K562 (cell line): Measurements from ENCODE around the gene ACOT13. TPM values are rescaled to one million over a fixed set of nuclear protein-coding genes. Genes with fewer than 3 reads are reported as not detected.

Experiments
- ARNT ChIP-seq, 2 experiments: fragments of 450-650 bp; IDR thresholded peaks; 2 replicates each; pipeline ENCODE4 v1.6.1; 2016; ENCODE audit warnings: mild to moderate bottlenecking in 1 of 2
- GTF2F1 ChIP-seq: IDR thresholded peaks from 2 replicates; pipeline ENCODE4 v1.6.1; 2011; ENCODE audit warnings: low read depth, low read length, improper control_type of control experiment
- HIVEP1 ChIP-seq: fragments of 250-450 bp; sonication (Bioruptor Pico); IDR thresholded peaks from 2 replicates; pipeline ENCODE4 v1.4.0; 2020; ENCODE audit warnings: mild to moderate bottlenecking
- ILF3 ChIP-seq: fragments of 450-650 bp; IDR thresholded peaks from 2 replicates; pipeline ENCODE4 v1.6.1; 2018; ENCODE audit warnings: antibody characterized with exemption, mild to moderate bottlenecking, moderate library complexity, borderline replicate concordance
- MAZ ChIP-seq, 2 experiments: fragments of 450-650 bp in 1 of 2; sonication (generic) in 1 of 2; formaldehyde crosslinking; IDR thresholded peaks in 1 of 2; conservative IDR thresholded peaks in 1 of 2; 2 replicates each; pipeline versions ENCODE4 v1.4.0 to v1.5.0; 2020; ENCODE audit warnings: mild to moderate bottlenecking in 1 of 2, missing genetic modification reagents in 1 of 2
- NEUROD1 ChIP-seq: fragments of 150-350 bp; IDR thresholded peaks from 2 replicates; pipeline ENCODE4 v1.6.1; 2014; ENCODE audit warnings: borderline replicate concordance, low read length, low read depth; ENCODE audit not compliant: partially characterized antibody
- NR2C1 ChIP-seq, 2 experiments: fragments of 450-650 bp; IDR thresholded peaks; 2 replicates each; pipeline ENCODE4 v1.6.1; 2017; ENCODE audit warnings: mild to moderate bottlenecking in 2 of 2, antibody characterized with exemption in 1 of 2, inconsistent platforms in 1 of 2, missing compliant biosample characterization in 1 of 2, missing genetic modification characterization in 1 of 2
- PRPF4 ChIP-seq: fragments of 200-400 bp; formaldehyde crosslinking; IDR thresholded peaks from one replicate; pipeline ENCODE4 v1.6.1; 2017; ENCODE audit warnings: low read length, low read depth, mild to moderate bottlenecking; ENCODE audit not compliant: insufficient read depth, poor library complexity, severe bottlenecking
- RUNX1 ChIP-seq: sonication (generic); IDR thresholded peaks from 2 replicates; pipeline ENCODE4 v1.6.1; 2016; ENCODE audit warnings: antibody characterized with exemption, low read depth
- SRSF7 ChIP-seq: fragments of 200-400 bp; formaldehyde crosslinking; optimal IDR thresholded peaks from 2 replicates; pipeline ENCODE3; 2017; ENCODE audit warnings: mild to moderate bottlenecking, low read depth, low read length
- TAF1 ChIP-seq: IDR thresholded peaks from 2 replicates; pipeline ENCODE4 v1.6.1; 2011; ENCODE audit warnings: mild to moderate bottlenecking, low read length, moderate library complexity; ENCODE audit not compliant: insufficient read depth, control insufficient read depth, severe bottlenecking; ENCODE audit errors: extremely low read depth
- TAF7 ChIP-seq: fragments of 450-650 bp; IDR thresholded peaks from 2 replicates; pipeline ENCODE4 v1.6.1; 2016; ENCODE audit warnings: missing genetic modification characterization, missing compliant biosample characterization
- TBL1XR1 ChIP-seq, 2 experiments: IDR thresholded peaks; 2 replicates each; pipeline ENCODE4 v1.6.1; 2012; ENCODE audit warnings: improper control_type of control experiment in 2 of 2, low read length in 2 of 2, mild to moderate bottlenecking in 1 of 2
- ZBTB12 ChIP-seq: fragments of 250-450 bp; sonication (Bioruptor Pico); IDR thresholded peaks from 2 replicates; pipeline ENCODE4 v1.4.0; 2020
- ZNF121 ChIP-seq: sonication (generic); formaldehyde crosslinking; conservative IDR thresholded peaks from 2 replicates; pipeline ENCODE4 v1.8.0; 2022; ENCODE audit warnings: missing genetic modification reagents
- ZNF586 ChIP-seq: fragments of 450-650 bp; formaldehyde crosslinking; conservative IDR thresholded peaks from 2 replicates; pipeline ENCODE4 v1.4.0; 2020; ENCODE audit warnings: mild to moderate bottlenecking, moderate library complexity
- polyA plus RNA-seq, 8 experiments: library from polyadenylated mRNA; depleted of rRNA in 4 of 8; stranded (reverse) in 5 of 8; unstranded in 3 of 8; fragments of >200 nt; fragmentation: Nextera tagmentation in 2 of 8; fragmentation: Illumina TruSeq in 1 of 8; extraction: Ambion mirVana in 2 of 8; extraction: Trizol in 1 of 8; gene quantifications; 2 replicates each; pipeline versions ENCODE4 v1.2.1 to v1.2.3, GENCODE V29; 2011 to 2014; ENCODE audit warnings: inconsistent platforms in 1 of 8, missing spikeins in 1 of 8
- total RNA-seq, 7 experiments: library from RNA; depleted of rRNA in 6 of 7; stranded (reverse); fragments of >200 nt in 6 of 7; fragmentation: Illumina TruSeq in 2 of 7; extraction: Trizol in 2 of 7; gene quantifications; 2 replicates each; pipeline versions ENCODE4 v1.2.1 to v1.2.3, GENCODE V29; 2011 to 2021; ENCODE audit warnings: low replicate concordance in 1 of 7
- TF ChIP-seq, protein P1 (sequence below): sonication (generic); formaldehyde crosslinking; IDR thresholded peaks from 2 replicates; pipeline ENCODE4 v1.8.1; 2023; ENCODE audit warnings: mild to moderate bottlenecking, missing genetic modification reagents
- TF ChIP-seq, protein P2 (sequence below): fragments of 250-450 bp; sonication (Bioruptor Pico); IDR thresholded peaks from 2 replicates; pipeline ENCODE4 v1.9.0; 2021; ENCODE audit warnings: mild to moderate bottlenecking, inconsistent platforms
- TF ChIP-seq, protein P3 (sequence below): IDR thresholded peaks from 2 replicates; pipeline ENCODE4 v1.6.1; 2011; ENCODE audit warnings: borderline replicate concordance, low read depth, mild to moderate bottlenecking, moderate library complexity, low read length; ENCODE audit not compliant: insufficient read depth, poor library complexity, severe bottlenecking

ACOT13 gene
- total and polyA plus RNA-seq, 9 of the 15 experiments (the other 6 are each of a cell fraction or from before 2014, with no cell fraction given) = 14.1 to 129 (median 65.7) TPM

DNA sequence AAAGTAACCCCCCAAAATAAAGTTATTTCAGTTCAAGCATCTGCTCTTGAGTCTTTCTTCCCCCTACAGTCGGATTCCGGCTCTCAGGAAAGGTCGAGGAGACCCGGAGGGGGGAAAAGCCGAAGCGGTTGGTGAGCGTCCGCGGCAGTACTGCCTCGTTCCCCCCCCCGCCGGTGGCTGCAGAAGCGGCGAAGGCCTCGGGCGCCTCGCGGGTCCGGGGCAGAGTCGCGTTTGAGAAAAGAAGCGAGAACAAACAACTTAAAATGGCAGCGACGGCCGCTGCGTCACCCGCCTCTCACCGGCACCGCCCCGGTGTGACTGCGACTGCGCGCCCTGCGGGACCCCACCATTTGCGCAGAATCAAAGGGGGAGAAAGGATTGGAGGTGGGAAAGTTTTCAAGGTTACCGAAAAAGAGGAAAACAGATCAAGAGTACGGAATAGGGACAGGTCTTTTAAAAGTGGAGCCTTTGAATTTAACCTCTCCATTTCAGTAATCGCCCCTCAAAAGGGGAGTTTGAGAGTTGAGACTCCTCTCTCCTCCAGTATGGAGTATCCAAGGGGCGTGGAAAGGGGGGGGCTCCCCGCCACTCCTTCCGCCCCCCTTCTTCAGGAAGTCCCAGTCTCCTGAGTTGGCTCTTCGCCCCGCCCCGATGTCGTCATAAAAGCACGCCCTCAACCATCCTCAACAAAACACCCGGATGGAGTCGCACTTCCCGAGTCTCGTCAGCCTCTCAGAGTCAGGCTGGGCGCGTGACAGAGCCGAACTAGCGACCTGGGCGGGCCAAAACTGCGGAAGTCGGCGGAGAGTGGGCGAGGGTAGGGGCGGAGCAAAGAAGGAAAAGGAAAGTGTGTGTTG, 54.0 kb downstream of the ACOT13 start (continued):
- TF ChIP-seq, protein P1, sequence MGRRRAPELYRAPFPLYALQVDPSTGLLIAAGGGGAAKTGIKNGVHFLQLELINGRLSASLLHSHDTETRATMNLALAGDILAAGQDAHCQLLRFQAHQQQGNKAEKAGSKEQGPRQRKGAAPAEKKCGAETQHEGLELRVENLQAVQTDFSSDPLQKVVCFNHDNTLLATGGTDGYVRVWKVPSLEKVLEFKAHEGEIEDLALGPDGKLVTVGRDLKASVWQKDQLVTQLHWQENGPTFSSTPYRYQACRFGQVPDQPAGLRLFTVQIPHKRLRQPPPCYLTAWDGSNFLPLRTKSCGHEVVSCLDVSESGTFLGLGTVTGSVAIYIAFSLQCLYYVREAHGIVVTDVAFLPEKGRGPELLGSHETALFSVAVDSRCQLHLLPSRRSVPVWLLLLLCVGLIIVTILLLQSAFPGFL (CRISPR knock-in tag) = 0 out of 2 replicates have a peak, but pooled peaks have one; percentile 29
- TF ChIP-seq GTF2F1 = peak; percentile 88
- TF ChIP-seq ILF3 = peak; percentile 65; the same call in 1 of the 2 replicates
- TF ChIP-seq MAZ (CRISPR knock-in tag; conservative IDR thresholded peaks at IDR 0.05 in 1 of 2, IDR thresholded peaks at IDR 0.05 in 1 of 2) = peak in 1 of 2 experiments; percentile 80; a peak in 2 of 4 replicates
- peak in 1 of 2 experiments; percentile 58; a peak in 2 of 4 replicates for TF ChIP-seq TBL1XR1 (IDR thresholded peaks at IDR 0.05; ENCODE audit: low read length in 2 of 2)
- TF ChIP-seq NEUROD1 = peak; percentile 64
- TF ChIP-seq, protein P2, sequence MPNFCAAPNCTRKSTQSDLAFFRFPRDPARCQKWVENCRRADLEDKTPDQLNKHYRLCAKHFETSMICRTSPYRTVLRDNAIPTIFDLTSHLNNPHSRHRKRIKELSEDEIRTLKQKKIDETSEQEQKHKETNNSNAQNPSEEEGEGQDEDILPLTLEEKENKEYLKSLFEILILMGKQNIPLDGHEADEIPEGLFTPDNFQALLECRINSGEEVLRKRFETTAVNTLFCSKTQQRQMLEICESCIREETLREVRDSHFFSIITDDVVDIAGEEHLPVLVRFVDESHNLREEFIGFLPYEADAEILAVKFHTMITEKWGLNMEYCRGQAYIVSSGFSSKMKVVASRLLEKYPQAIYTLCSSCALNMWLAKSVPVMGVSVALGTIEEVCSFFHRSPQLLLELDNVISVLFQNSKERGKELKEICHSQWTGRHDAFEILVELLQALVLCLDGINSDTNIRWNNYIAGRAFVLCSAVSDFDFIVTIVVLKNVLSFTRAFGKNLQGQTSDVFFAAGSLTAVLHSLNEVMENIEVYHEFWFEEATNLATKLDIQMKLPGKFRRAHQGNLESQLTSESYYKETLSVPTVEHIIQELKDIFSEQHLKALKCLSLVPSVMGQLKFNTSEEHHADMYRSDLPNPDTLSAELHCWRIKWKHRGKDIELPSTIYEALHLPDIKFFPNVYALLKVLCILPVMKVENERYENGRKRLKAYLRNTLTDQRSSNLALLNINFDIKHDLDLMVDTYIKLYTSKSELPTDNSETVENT (CRISPR knock-in tag) = peak; percentile 91
- peak; percentile 94 for TF ChIP-seq PRPF4
- no peak for TF ChIP-seq ZNF121 (CRISPR knock-in tag)
- TF ChIP-seq TAF1 = peak; percentile 98
- TF ChIP-seq, protein P3, sequence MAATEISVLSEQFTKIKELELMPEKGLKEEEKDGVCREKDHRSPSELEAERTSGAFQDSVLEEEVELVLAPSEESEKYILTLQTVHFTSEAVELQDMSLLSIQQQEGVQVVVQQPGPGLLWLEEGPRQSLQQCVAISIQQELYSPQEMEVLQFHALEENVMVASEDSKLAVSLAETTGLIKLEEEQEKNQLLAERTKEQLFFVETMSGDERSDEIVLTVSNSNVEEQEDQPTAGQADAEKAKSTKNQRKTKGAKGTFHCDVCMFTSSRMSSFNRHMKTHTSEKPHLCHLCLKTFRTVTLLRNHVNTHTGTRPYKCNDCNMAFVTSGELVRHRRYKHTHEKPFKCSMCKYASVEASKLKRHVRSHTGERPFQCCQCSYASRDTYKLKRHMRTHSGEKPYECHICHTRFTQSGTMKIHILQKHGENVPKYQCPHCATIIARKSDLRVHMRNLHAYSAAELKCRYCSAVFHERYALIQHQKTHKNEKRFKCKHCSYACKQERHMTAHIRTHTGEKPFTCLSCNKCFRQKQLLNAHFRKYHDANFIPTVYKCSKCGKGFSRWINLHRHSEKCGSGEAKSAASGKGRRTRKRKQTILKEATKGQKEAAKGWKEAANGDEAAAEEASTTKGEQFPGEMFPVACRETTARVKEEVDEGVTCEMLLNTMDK = peak; percentile 3
- no peak for TF ChIP-seq RUNX1
- TF ChIP-seq TAF7 (tag) = peak; percentile 93
- TF ChIP-seq ZBTB12 (CRISPR knock-in tag) = peak; percentile 88
- TF ChIP-seq NR2C1 (IDR thresholded peaks at IDR 0.05) = 0 out of 2 replicates have a peak, but pooled peaks have one; percentile 67
- TF ChIP-seq NR2C1 (tag; IDR thresholded peaks at IDR 0.05) = no peak
- TF ChIP-seq HIVEP1 (CRISPR knock-in tag) = 0 out of 2 replicates have a peak, but pooled peaks have one; percentile 51
- peak; percentile 62 to 64; a peak in 2 of 4 replicates for TF ChIP-seq ARNT (IDR thresholded peaks at IDR 0.05)
- no peak for TF ChIP-seq SRSF7
- TF ChIP-seq ZNF586 (CRISPR knock-in tag) = no peak
